B cell (primary cell): ENCODE data around the gene CDS1. TPM values are rescaled to one million over a fixed set of nuclear protein-coding genes. Genes with fewer than 3 reads are reported as not detected.

ENCODE experiments used
- ATAC-seq: fragments of 200-7000 bp; cut with Tn5 transposase; one replicate; pipeline ENCODE4 v1.10.0; 2021; ENCODE audit warnings: low read depth, mild to moderate bottlenecking, moderate number of reproducible peaks, moderate library complexity
- CTCF ChIA-PET: fragments of 350-600 bp; sonication (Branson Sonifier 250); formaldehyde crosslinking; loops from one replicate; lab custom pipeline; 2021; ENCODE audit warnings: antibody characterized with exemption, inconsistent platforms; lab: Charles Lee
- POLR2A ChIA-PET: fragments of 350-600 bp; sonication (Branson Sonifier 250); formaldehyde crosslinking; loops from one replicate; lab custom pipeline; 2021; ENCODE audit warnings: antibody characterized with exemption; lab: Charles Lee
- DNase-seq: peaks from one replicate; pipeline ENCODE4 v3.0.0; 2013
- H2AFZ ChIP-seq: 2 replicates; pipeline ENCODE4 v1.6.1; 2012; ENCODE audit warnings: mild to moderate bottlenecking, low read depth, low read length; ENCODE audit not compliant: insufficient read depth, poor library complexity, severe bottlenecking
- H3K27ac ChIP-seq, 2 donors: 1 replicate in 1 of 2; 2 replicates in 1 of 2; pipeline ENCODE4 v1.5.1; 2012 to 2013; ENCODE audit warnings: low read length in 2 of 2, mild to moderate bottlenecking in 2 of 2, moderate library complexity in 1 of 2
- H3K27me3 ChIP-seq, 4 experiments: fragments of 200-600 bp in 1 of 4; sonication (generic) in 1 of 4; replicated peaks in 1 of 4; 1 replicate in 2 of 4; 2 replicates in 2 of 4; pipeline versions ENCODE4 v1.6.1 to v1.7.0; 2013 to 2016; ENCODE audit warnings: low read length in 3 of 4, mild to moderate bottlenecking in 2 of 4, mixed read lengths in 1 of 4, moderate library complexity in 1 of 4; ENCODE audit not compliant: insufficient read depth in 4 of 4, control insufficient read depth in 3 of 4; ENCODE audit errors: control extremely low read depth in 1 of 4
- H3K36me3 ChIP-seq, 2 experiments: replicated peaks in 1 of 2; 1 replicate in 1 of 2; 2 replicates in 1 of 2; pipeline versions ENCODE4 v1.6.1 to v1.7.1; 2013; ENCODE audit warnings: low read length in 1 of 2; ENCODE audit not compliant: insufficient read depth in 2 of 2, control insufficient read depth in 1 of 2; ENCODE audit errors: control extremely low read depth in 1 of 2, extremely low read depth in 1 of 2
- H3K4me1 ChIP-seq, 2 donors: fragments of 200-600 bp in 1 of 2; sonication (generic) in 1 of 2; 1 replicate in 1 of 2; 2 replicates in 1 of 2; pipeline versions ENCODE4 v1.5.1 to v1.6.1; 2013 to 2017; ENCODE audit warnings: low read length in 2 of 2; ENCODE audit not compliant: control insufficient read depth in 2 of 2, insufficient read depth in 2 of 2
- H3K4me2 ChIP-seq: replicated peaks from 2 replicates; pipeline ENCODE3; 2012; ENCODE audit warnings: mild to moderate bottlenecking, low read depth, low read length; ENCODE audit not compliant: poor library complexity, severe bottlenecking
- H3K4me3 ChIP-seq, 5 experiments: fragments of 200-600 bp in 1 of 5; sonication (generic) in 1 of 5; 1 replicate in 3 of 5; 2 replicates in 2 of 5; pipeline versions ENCODE4 v1.5.1 to v1.7.0; 2011 to 2016; ENCODE audit warnings: low read length in 4 of 5, mild to moderate bottlenecking in 4 of 5, low read depth in 2 of 5, control low read depth in 1 of 5, moderate library complexity in 1 of 5; ENCODE audit not compliant: insufficient read depth in 1 of 5; ENCODE audit errors: control extremely low read depth in 1 of 5, extremely low read depth in 1 of 5
- H3K79me2 ChIP-seq: fragments of 200-600 bp; sonication (generic); one replicate; pipeline ENCODE4 v1.6.0; 2016; ENCODE audit warnings: low read length; ENCODE audit not compliant: control insufficient read depth, insufficient read depth
- H3K9ac ChIP-seq: fragments of 200-600 bp; sonication (generic); 2 replicates; pipeline ENCODE4 v1.6.1; 2017; ENCODE audit warnings: mild to moderate bottlenecking, low read length, moderate library complexity
- H3K9me3 ChIP-seq, 3 donors: one replicate each; pipeline versions ENCODE4 v1.6.1 to v1.7.1; 2013; ENCODE audit warnings: low read length in 2 of 3; ENCODE audit not compliant: control insufficient read depth in 2 of 3, insufficient read depth in 1 of 3; ENCODE audit errors: control extremely low read depth in 1 of 3
- H4K20me1 ChIP-seq: 2 replicates; pipeline ENCODE4 v1.6.0; 2012; ENCODE audit warnings: mild to moderate bottlenecking, low read length; ENCODE audit not compliant: insufficient read depth, control insufficient read depth, poor library complexity, severe bottlenecking
- H3K27ac Mint-ChIP-seq: one replicate; pipeline ENCODE4 v1.8.0; 2021; ENCODE audit warnings: mixed read lengths
- H3K27me3 Mint-ChIP-seq: one replicate; pipeline ENCODE4 v1.8.0; 2021; ENCODE audit warnings: mixed read lengths
- H3K4me1 Mint-ChIP-seq: one replicate; pipeline ENCODE4 v1.8.0; 2021; ENCODE audit warnings: mixed read lengths
- H3K4me3 Mint-ChIP-seq: one replicate; pipeline ENCODE4 v1.8.0; 2021; ENCODE audit warnings: mixed read lengths
- H3K9me3 Mint-ChIP-seq: one replicate; pipeline ENCODE4 v1.8.0; 2022; ENCODE audit warnings: mixed read lengths; ENCODE audit not compliant: insufficient read depth
- CTCF ChIP-seq: fragments of 200-600 bp; IDR thresholded peaks from one replicate; pipeline ENCODE4 v1.8.0; 2022; ENCODE audit warnings: antibody characterized with exemption, mild to moderate bottlenecking
- EZH2 ChIP-seq: IDR thresholded peaks from 2 replicates; pipeline ENCODE4 v1.6.1; 2012; ENCODE audit warnings: borderline replicate concordance, low read depth, mild to moderate bottlenecking, moderate library complexity, low read length; ENCODE audit not compliant: insufficient read depth, poor library complexity, severe bottlenecking
- WGBS: methylation state at CpG from one replicate; pipeline ENCODE4 v1.1.5; 2013; ENCODE audit warnings: missing lambda C conversion rate; ENCODE audit not compliant: insufficient coverage; 5-methylcytosine and 5-hydroxymethylcytosine counted together
- intact Hi-C: fragments of 100-400 bp; cut with micrococcal nuclease; formaldehyde crosslinking; loops from one replicate; pipeline ENCODE4 v1.10.0; 2022
- polyA plus RNA-seq: library from polyadenylated mRNA; depleted of rRNA; stranded (reverse); fragments of >200 nt; gene quantifications from 2 replicates; pipeline ENCODE4 v1.2.3, GENCODE V29; 2012
- total RNA-seq, 2 donors: library from RNA; stranded (reverse); fragments of 120-200 nt in 1 of 2; gene quantifications; 1 replicate in 1 of 2; 2 replicates in 1 of 2; pipeline versions ENCODE4 v1.2.3 to v1.2.4, GENCODE V29; 2013 to 2022

CDS1 gene
- total and polyA plus RNA-seq, 2 donors (not counting 1 experiment from before 2014, with no cell fraction given), result 0.03 to 0.15 TPM

- intact Hi-C loops, result no loop called here
- H2AFZ ChIP-seq, result no peak overlapping the region
- Mint-ChIP-seq H3K27me3 (peaks cover 32% of the 10 kb centered on the region), H3K4me3 (no peak overlapping the region), H3K4me1 (no peaks in the 10 kb centered on the region), H3K27ac (no peak overlapping the region), H3K9me3 (no peaks in the 10 kb centered on the region)
- no peak for ATAC-seq
- no peaks in the 10 kb centered on the region for H4K20me1 ChIP-seq
- CTCF ChIA-PET, result no interaction called here
- no peaks in the 10 kb centered on the region for H3K9me3 ChIP-seq
- no peak for DNase-seq
- 97% methylated on average over 4 of the region's 6 CpGs for WGBS
- H3K79me2 ChIP-seq, result no peaks in the 10 kb centered on the region
- H3K9ac ChIP-seq, result no peak overlapping the region
- no peaks in the 10 kb centered on the region for H3K4me1 ChIP-seq
- no peaks in the 10 kb centered on the region for H3K36me3 ChIP-seq
- H3K4me3 ChIP-seq, result no peak overlapping the region
- TF ChIP-seq EZH2 (no peak), CTCF (no peak)
- peaks cover 0 to 7% (median 3%) of the 10 kb centered on the region in 4 experiments for H3K27me3 ChIP-seq
- H3K27ac ChIP-seq, result no peak overlapping the region
- POLR2A ChIA-PET, result no interaction called here
- H3K4me2 ChIP-seq, result no peak overlapping the region
These were observed 8.7 kb upstream of the CDS1 start for GRCh38 chr4:84574069-84574720.
